NCI-H1930 (cell line): ENCODE results near the gene TRABD2B.
"Not testable (repeated sequence)": the region's sequence is repeated elsewhere in the genome, so short reads cannot be mapped to it uniquely, and the experiment has no call there.

Source experiments
- DNase-seq, 2 experiments: peaks; one replicate each; lab custom pipeline; 2025; lab: John Stamatoyannopoulos, UW

Gene TRABD2B

DNA sequence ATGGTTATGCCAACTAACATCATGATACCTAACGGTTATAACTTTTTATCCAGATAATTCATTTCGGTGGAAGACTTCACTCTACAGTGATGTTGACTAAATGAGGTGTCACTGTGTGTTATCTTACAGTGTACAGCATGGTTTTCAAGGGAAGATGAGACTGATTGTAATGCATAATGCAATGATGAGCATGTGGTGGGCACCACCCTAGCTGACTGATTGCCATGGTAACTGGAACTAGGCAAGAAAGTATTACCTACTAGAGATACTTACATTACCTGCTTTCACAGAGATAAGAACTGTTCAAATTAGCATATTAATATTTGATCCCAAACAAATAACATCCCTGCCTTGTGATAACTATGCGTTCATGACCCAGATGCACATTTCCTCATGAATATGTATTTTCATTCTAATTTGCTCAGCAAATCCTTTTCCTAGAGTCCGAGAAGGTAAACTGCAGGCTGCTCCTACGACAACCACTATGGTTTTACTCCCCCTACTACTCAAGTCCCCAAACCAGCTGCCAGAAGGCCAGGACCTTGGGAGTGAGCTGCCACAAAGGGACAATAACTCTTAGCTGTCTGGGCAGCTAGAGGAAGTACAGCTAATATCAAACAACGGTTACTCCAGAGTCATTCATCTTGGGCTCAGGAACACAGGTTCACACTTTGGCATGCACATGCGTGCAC, 29.2 kb downstream of the TRABD2B start:
- DNase-seq = no peak

GRCh38 chr1:47965816-47966215, 31.4 kb downstream of the TRABD2B start:
- no peak for DNase-seq

DNA sequence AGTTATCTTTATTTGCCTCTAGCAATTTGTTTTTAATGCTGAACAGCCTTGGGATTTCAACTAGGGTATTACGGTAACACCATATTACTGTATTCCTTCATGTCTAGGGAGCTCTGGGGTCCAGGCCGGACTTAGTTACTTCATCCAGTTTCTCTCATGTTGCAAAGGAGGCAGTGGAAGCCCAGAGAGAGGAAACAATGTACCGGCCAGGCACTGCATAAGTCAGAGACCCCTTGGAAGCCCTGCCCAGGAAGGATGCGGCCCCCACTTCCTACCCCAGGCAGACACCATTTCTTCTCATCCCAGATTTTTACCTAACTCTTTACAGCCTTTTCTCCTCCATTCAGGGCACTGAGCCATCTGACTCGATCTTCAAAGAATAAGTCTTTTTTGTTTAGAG, 32.5 kb downstream of the TRABD2B start:
- DNase-seq = no peak

DNA sequence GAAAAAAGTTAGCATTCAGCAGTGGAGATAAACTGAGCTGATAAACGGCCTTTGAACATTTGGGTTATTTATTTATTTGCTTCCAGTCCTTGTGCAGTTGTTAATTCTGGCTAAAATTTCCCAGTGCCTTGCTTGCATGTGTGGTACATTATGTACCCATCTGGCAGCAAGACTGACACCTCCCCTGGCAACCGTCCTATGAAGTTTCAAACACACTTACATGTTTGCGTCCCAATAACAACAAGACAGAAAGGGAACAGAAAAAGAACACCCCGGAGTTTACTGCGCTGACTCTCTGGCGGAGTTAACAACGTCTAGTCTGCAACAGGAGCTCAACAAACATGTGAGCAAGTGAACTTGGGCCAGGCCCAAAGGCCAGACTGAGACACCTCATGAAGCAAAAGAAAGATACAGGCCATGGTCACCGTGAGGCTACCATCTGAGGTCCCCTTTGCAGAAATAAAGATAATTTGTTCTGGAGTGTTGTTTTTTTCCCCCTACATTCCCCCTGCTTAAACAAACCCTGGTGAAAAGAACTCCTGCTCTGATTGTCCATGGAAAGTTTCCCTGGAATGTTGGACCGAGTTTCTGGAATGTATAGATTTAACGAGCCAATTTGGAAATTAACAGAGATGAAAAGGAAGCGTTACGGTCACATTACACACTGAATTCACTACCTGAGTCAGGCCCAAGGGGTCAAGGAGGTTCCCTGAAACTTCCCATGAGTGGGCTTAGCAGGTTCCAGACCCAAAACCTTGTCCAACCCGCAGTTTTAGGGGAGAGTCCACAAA, 33.4 kb downstream of the TRABD2B start:
- DNase-seq = no peak

DNA sequence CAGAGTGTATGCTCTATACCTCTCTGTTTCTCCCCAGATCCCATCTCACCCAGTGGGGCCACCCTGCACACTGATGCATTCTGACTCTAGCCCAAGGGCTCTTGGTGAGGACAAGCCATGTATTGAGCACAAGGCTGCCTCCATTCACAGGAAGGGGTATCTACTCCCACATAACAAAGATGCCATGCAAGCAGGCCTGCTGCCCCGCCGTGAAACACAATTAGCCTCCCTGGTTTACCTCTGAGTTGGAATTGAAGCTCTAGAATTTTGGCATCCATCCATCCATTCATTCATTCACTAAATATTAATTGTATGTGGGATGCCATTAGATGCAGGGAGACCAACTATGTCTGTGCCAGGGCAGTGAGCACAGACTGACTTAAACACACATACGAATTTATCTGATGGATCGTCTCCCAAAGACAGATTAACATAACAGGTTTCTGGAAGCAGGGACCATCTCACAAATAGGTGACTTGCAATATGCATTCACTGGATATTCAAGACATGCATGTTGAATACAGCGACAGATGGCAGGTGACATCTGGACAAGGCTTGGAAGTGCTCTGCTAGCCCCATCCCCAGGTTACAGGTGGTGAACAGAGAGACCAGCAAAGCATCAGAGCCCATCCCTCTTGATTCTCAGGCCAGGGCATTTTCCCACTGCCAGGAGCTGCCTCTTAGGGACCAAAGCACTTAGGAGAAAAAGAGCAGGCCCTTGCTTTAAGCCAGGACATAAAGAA, 34.3 kb downstream of the TRABD2B start:
- DNase-seq = no peak

DNA sequence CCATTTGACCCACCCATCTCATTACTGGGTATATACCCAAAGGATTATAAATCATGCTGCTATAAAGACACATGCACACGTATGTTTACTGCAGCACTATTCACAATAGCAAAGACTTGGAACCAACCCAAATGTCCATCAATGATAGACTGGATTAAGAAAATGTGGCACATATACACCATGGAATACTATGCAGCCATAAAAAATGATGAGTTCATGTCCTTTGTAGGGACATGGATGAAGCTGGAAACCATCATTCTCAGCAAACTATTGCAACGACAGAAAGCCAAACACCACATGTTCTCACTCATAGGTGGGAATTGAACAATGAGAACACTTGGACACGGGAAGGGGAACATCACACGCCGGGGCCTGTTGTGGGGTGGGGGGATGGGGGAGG, 35.4 kb downstream of the TRABD2B start:
- DNase-seq = not testable (repeated sequence)

DNA sequence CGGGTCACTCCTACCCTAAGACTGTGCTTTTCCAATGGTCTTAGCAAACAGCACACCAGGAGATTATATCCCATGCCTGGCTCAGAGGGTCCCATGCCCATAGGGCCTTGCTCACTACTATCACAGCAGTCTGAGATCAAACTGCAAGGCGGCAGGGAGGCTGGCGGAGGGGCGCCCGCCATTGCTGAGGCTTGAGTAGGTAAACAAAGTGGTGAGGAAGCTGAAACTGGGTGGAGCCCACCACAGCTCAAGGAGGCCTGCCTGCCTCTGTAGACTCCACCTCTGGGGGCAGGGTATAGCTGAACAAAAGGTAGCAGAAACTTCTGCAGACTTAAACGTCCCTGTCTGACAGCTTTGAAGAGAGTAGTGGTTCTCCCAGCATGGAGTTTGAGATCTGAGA, 40.7 kb downstream of the TRABD2B start:
- DNase-seq = not testable (repeated sequence)

DNA sequence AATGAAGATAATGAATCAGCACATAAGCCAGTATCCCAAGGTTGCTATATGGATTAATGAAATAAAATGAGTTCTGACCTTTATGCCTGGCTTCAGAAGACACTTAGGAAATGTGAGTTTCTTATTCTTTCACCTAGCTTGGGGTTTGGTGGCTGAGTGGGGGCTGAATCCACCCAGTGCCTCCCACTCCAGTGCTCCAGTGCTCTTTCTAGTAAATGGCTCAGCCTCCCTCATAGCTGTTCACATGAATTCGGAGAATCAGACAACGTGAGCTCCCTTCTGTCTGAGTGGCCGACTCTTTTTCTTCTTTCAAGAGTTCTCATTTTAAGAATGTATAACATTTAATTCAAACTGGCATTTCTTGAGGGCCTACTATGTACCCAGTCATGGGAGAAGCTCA, 43.5 kb downstream of the TRABD2B start:
- no peak for DNase-seq

DNA sequence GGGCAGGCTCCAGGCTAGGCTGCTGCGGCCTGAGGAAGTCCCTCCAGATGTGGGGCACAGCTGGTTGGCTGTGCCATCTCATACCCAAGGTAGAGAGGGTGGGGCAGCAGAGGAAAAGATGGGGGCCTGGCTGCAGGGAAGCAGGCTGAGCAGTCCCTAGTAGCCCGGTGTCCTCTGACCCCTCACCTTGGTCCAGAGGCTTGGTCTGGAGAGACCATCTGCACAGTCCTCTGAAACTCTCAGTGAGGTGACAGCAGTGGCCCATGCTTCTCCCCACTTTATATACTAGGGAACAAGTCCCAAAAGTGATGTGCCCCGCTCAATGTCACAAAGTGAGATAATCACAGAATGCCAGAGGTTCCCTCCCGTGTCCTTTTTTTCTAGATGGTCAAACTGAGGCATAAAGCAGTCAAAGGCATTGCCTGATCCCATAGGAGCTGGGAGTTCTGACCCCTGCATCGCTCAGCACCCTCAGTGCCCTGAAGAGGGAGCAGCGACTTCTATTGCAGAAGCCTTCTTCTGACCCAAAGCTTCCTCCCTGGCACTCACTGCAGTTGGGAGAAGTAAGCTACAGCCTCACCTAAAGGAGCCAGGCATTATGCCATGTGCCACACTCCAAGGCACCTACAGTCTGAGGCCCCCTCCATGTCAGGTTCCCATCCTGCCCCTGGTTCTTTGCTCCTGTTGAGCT, 45.5 kb downstream of the TRABD2B start:
- no peak for DNase-seq

DNA sequence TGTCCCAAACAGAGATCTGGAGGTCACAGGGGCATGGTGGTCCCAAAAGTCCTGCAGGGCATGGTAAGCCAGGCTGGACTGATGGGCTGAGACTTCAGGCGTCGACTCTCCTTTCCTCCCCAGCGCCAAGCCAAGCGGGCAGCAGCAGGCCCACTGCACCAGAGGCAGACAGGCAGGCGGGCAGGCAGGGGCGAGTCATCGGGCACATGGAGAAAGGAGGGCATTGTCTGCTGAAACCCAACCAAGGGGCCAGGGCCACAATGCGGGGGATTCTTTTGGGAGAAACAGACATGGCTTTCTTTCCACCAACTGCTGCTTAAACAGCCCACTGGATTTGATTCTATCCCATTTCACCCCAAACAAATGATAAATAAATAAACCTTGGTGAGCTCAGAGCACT, 46.2 kb downstream of the TRABD2B start:
- no peak for DNase-seq

DNA sequence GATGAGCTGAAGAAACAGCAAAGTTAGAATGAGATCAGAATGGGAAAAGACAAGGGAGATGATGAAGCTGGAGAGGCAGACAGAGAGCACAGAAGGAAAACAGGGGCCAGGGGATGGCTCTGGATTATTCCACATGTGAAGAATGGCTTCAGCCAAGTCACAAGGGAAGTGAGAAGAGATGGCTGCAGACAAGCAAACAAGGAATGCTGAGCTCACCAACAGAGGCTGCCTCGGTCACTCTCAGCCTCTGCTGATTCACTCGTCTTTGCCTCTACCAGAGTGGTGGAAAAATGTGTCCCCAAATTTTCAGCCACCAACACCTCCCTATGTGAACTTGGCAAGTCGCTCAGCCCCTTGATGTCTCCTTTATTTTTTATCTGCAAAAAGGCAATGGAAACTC, 46.7 kb downstream of the TRABD2B start:
- no peak for DNase-seq

GRCh38 chr1:47948126-47948525, 49.1 kb downstream of the TRABD2B start:
- DNase-seq = no peak

- no peak for DNase-seq
Measured at GRCh38 chr1:47947531-47947930, 49.7 kb downstream of the TRABD2B start.

GRCh38 chr1:47944561-47944960, 52.6 kb downstream of the TRABD2B start:
- no peak for DNase-seq

GRCh38 chr1:47942240-47942629, 55.0 kb downstream of the TRABD2B start:
- no peak for DNase-seq

- no peak for DNase-seq
Measured at GRCh38 chr1:47941609-47942239, 55.5 kb downstream of the TRABD2B start.

- no peak for DNase-seq
Measured at GRCh38 chr1:47940779-47941178, 56.4 kb downstream of the TRABD2B start.

GRCh38 chr1:47940326-47940725, 56.9 kb downstream of the TRABD2B start:
- DNase-seq = no peak

GRCh38 chr1:47938520-47938919, 58.7 kb downstream of the TRABD2B start:
- DNase-seq = no peak

- DNase-seq = no peak
Measured at GRCh38 chr1:47937586-47938254, 59.5 kb downstream of the TRABD2B start.

- DNase-seq = no peak
Measured at GRCh38 chr1:47936916-47937551, 60.2 kb downstream of the TRABD2B start.
